HG03095 (cell line): ENCODE results near the gene CYP24A1.

Source experiments
- ATAC-seq: cut with Tn5 transposase; IDR thresholded peaks from one replicate; pipeline ENCODE4 v1.9.1; 2021; ENCODE audit warnings: moderate library complexity; ENCODE audit not compliant: unreplicated experiment

CYP24A1 gene

DNA sequence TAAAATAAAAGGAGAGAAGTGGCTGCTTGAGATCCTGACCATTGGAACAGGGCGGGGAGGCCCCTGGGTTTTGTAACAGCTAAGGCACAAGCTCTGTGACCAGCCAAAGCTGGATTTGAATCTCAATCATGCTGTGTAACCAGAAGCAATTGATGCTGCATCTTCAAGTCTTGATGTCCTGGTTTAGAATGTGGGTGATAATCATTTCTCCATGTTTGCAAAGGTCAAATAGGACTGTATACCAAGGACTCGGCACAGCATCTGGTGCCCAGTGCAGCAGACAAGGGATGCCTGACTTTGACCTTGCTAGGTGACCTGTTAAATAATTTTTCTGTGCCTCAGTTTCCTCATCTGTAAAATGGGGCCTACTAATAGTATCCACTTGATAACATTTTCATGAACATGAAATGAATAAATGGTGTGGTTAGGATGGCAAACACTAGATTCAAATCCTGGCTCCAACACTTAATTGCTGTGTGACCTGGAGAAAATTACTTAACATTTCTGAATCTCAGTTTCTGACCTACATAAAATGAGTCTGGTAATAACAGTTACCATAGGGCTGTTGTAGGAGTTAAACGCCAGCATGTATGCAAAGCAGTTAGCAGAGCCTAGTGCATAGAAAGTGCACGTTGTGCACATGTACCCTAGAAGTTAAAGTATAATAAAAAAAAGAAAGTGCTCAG lies 57.1 kb downstream of the CYP24A1 start:
- ATAC-seq, result no peak

DNA sequence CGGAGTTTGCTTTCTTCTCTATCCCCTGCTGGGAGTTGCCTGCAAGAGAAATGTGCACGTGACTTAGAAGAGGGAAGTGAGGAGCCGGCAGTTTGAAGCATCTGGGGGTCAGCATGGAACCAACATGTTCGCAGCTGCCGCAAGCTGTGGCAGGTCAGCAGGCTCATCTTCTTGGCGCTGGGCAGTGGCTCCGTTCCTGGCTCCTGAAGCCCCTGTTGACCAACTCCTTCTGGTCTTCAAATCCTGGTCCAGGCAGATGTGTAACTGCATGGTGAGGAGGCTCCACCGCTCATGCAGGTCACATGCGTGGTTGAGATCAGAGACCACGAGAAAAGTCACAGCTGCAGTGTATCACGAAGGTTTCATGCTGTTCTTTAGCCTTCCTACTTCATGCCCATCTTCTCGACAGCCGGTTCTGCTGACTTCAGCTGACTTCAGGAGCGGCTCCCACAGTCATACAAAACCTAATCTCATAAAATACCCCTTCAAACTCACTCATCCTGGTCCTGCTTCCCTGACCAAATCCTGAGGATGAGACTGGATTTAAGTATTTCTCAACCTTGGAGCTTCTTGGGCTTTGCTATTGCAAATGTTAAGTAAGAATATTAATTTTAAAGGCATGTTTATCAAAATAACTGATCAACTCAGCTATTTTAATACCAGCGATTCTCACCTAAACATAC lies 58.5 kb downstream of the CYP24A1 start:
- ATAC-seq, result no peak

- ATAC-seq, result no peak
Measured at GRCh38 chr20:54114109-54114508, 59.7 kb downstream of the CYP24A1 start.

GRCh38 chr20:54113566-54113965 lies 60.2 kb downstream of the CYP24A1 start:
- ATAC-seq, result no peak

GRCh38 chr20:54112221-54112884 lies 61.4 kb downstream of the CYP24A1 start:
- no peak for ATAC-seq

GRCh38 chr20:54111460-54111859 lies 62.3 kb downstream of the CYP24A1 start:
- no peak for ATAC-seq

DNA sequence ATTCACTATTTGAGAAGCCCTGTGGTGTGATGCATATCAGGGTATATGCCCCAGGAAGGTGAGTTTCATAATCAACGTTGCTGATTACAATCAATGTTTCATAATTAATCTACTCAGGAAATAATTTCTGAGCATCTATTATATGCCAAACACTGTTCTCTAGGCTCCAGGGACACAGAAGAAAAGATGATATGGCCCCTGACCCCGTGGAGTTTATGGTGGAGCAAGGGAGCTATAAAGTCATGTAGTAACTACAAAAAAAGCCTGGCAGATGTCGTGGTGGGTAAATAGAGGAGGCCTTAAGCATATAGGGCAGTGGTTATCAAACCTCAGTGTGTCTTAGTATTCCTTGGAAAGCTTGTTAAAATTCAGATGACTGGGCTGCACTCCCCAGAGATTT lies 63.3 kb downstream of the CYP24A1 start:
- ATAC-seq, result no peak

DNA sequence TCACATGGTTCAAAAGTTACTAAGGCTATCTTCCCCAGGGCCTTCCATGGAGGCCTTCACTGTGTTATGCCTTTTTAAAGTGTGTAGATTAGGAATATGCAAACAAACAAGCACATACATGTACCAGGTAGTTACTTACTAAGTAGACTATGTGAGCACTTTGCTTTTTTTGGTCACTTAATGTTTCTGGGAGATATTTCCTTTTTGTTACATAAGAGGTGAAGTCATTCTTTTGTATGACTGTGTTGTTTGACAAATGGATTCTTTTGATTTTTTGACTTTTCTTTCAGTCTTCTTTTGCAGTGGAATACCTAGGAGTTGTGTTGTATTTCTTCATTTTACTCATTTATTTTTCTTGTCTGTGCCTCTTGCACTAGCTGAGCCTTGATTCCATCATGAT lies 63.7 kb downstream of the CYP24A1 start:
- no peak for ATAC-seq

GRCh38 chr20:54108817-54109216 lies 65.0 kb downstream of the CYP24A1 start:
- no peak for ATAC-seq

DNA sequence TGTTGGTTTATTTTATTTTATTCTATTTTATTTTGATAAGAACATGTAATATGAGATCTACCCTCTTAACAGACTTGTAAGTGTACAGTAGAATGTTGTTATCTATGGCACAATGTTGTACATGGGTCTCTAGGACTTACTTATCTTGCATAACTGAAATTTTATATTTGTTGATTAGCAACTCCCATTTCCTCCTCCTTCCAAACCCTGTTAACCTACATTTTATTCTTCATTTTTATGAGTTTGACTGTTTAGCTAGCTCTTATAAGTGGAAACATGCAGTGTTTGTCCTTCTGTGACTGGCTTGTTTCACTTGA lies 65.5 kb downstream of the CYP24A1 start:
- no peak for ATAC-seq

DNA sequence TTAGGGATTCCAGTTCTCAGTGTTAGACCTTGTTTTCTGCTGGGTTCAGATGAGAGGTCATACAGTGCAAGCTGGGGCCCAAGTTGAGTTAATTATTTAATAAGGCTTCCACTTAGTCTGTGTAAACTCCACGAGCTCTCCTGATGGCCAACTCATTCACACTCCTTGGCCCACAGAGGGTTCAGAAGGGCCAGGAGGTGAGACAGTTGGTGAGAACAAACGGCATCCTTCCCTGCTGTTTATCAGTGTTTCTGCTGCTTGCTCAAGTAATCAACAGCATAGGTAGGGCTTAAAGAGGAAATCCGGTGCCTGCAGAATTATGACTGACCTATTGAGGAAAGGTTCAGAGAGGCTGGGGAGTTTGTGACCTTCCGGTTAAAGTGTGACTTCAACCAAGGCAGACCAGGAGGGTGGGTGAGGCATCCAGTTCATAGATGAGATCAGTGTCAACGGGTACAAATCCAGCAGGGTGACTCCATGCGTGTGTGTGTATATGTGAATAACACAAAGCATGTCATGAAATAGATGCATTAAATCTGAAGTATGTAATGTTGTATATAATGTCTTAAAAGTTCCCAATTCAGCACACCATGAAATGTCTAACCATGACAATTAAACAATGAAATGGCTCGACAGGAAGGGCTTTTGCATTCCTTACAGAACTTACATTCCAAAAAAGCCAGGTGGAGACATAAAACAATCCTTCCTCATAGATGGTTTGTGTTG lies 66.0 kb downstream of the CYP24A1 start:
- ATAC-seq, result no peak

DNA sequence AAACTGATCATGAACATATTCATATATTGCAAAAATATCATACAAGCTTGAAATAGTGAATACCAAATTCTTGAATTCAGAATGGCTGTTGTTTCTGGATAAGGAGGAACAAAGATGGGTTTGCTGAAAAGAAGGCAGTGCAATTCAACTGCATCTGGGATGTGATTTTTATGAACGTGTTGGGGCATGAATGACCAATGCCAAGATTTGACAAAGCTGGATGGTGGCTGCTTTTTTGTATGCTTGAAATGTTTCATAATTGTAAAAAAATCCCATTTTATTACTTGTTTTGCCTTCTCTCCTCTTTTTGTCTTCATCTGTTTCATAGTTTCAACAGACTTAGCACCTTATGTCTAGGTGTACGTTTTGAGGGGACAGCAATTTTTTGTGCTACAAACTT lies 66.6 kb downstream of the CYP24A1 start:
- ATAC-seq, result no peak

GRCh38 chr20:54106162-54106561 lies 67.6 kb downstream of the CYP24A1 start:
- ATAC-seq, result no peak

DNA sequence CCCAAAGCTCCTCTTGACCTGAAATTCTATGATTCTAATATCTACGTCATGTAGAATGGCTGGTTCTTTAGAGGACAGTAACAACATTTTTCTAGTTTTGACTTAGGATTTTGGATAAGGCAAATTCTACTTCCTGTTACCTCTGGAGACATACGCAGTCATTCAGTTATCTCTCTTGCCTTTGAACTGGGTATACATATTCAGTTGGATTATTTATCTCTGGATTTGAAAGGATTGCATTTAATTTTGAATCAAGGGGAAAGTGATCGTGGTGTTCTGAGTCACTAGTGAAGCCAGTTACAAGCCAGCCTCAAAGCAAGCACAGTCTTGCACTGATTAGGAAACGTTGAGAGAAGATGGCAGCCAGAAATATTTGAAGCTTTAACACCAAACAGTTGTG lies 68.1 kb downstream of the CYP24A1 start:
- no peak for ATAC-seq

DNA sequence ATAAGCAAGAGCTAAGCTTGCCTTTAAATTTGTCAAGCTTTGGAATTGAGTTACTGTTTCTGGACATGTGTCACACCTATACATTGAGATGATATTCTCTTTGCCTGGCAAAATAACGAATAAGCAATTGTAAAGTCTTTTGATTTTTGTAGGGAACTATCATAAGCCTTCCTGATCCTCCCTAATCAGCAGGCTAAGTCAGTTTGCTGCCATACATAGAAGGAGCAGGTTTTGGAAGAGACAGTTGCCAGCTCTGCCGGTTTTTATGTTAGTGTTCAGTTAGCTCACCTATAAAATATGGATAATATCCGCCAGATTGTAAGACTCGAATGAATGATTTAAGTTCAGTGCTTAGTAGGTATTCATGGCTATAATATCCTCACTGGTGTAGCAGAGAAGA lies 69.0 kb downstream of the CYP24A1 start:
- ATAC-seq, result no peak

- no peak for ATAC-seq
Measured at GRCh38 chr20:54103762-54104600, 69.8 kb downstream of the CYP24A1 start.
